Peyer's patch (tissue), 4 donors: ENCODE data around the gene MRGPRD.

Experiments used
- POLR2A ChIP-seq, 2 donors: fragments of 450-650 bp; IDR thresholded peaks; one replicate each; pipeline ENCODE4 v1.5.1; 2017; ENCODE audit warnings: antibody characterized with exemption in 2 of 2, mild to moderate bottlenecking in 2 of 2, moderate library complexity in 2 of 2
- TF ChIP-seq, protein P1 (sequence below), 6 experiments: fragments of 450-650 bp in 4 of 6; fragments of 200-600 bp in 2 of 6; sonication (generic) in 1 of 6; IDR thresholded peaks; one replicate each; pipeline ENCODE4 v1.5.1; 2017 to 2019; ENCODE audit warnings: antibody characterized with exemption in 6 of 6, mild to moderate bottlenecking in 3 of 6, moderate library complexity in 1 of 6

DNA sequence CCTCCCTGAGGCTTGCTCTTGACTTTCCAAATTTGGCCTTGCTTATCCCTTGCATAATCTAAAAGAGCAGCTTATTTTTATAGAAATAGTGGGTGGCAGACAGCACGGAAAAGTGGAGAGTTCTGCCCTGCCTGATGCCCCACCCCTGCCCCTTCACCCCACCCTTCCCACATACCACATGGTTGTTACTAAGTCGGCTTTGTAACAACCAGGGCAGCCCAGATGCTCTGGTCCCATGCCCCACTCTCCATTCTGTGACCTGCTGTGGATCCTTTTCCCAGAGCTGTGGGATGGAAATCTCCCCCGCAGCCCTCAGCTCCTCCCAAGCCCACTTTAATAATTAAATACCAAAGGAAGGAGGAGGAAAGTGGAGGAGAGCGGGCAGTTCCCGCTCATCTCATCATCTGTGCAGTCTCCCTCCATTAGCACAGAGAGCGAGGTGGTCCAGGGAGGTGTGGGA lies 21.4 kb upstream of the MRGPRD start:
- TF ChIP-seq, protein P1, sequence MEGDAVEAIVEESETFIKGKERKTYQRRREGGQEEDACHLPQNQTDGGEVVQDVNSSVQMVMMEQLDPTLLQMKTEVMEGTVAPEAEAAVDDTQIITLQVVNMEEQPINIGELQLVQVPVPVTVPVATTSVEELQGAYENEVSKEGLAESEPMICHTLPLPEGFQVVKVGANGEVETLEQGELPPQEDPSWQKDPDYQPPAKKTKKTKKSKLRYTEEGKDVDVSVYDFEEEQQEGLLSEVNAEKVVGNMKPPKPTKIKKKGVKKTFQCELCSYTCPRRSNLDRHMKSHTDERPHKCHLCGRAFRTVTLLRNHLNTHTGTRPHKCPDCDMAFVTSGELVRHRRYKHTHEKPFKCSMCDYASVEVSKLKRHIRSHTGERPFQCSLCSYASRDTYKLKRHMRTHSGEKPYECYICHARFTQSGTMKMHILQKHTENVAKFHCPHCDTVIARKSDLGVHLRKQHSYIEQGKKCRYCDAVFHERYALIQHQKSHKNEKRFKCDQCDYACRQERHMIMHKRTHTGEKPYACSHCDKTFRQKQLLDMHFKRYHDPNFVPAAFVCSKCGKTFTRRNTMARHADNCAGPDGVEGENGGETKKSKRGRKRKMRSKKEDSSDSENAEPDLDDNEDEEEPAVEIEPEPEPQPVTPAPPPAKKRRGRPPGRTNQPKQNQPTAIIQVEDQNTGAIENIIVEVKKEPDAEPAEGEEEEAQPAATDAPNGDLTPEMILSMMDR (IDR thresholded peaks at IDR 0.05): no peak
- TF ChIP-seq POLR2A (IDR thresholded peaks at IDR 0.05): no peak
